Activated effector memory CD4-positive, alpha-beta T cell treated with Interleukin-2 at 50 U/mL for 16 hours (primary cell): ENCODE data around the gene MICOS13.
"Not testable (repeated sequence)": the region's sequence is repeated elsewhere in the genome, so short reads cannot be mapped to it uniquely, and the experiment has no call there.

Experiments
- DNase-seq: peaks from one replicate; pipeline ENCODE4 v3.0.0-alpha.2; 2020

The MICOS13 gene

DNA sequence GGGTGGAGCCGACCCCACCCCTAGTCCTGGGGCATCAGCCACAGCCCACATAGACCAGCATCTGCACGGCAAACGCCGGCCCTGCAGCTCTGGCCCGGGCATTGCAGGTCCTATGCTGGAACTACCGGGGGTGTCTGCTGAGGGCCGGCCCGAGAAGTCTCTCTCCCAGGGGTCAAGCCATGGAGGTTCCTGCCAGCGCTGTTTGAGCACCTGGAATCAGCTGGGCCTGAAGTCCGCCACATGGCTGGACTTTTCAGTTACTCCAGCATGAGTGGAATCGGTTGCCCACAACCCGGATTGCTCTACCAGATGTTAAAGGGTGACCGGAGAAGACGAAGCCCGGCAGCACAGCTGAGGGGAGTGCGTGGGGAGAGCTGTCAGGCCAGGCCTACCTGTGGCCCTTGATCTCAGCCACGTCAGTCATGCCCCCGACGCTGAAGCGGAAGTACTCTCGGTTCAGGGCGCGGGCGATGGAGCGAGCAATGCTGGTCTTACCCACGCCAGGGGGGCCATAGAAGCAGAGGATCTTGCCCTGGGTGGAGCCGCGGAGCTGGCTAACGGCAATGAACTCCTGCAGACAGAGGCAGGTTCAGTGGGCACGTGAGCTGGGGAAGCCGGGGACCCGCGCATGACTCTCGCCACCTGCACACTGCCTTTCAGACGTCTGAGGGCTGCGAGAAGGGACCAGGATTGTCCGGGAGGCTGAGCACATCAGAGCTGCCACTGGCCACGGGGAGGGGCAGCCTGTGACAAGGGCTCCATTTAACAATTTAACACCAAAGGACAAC is 18.5 kb upstream of the MICOS13 start:
- no peak for DNase-seq

DNA sequence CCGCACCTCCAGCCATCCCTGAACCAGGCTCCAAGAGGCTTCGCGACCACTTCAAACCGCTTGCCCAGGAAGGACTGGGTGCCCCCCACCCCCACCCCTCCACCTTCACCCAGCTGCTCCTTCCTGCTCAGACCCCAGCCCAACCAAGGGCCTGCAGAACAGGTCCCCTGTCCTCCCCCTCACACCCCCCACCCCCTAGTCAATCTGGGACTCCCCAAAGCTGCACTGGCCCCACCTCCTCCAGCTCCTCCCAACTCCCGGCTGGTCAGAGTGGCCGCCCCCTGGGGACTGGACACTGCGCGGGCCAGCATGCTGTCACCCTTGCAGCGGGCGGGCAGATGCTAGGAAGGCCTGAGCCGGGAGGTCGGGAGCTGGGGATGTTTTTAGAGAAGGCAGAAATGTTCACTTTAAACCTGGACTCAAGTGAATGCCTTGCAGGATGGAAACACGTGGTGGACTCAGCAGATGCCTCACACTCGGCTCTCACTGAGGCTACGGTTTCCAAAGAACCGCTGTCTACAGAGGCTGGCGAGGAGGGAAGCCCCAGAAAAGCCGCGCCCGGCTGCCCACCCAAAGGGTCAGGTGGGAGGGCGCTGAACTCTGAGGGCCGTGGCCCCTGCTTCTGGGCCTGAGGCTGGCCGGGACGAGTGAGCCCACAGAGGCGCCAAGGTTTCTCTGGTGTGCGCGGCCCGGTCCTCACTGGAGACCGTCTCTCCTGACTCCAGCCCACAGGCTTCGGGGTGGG is 17.7 kb upstream of the MICOS13 start:
- DNase-seq: no peak

DNA sequence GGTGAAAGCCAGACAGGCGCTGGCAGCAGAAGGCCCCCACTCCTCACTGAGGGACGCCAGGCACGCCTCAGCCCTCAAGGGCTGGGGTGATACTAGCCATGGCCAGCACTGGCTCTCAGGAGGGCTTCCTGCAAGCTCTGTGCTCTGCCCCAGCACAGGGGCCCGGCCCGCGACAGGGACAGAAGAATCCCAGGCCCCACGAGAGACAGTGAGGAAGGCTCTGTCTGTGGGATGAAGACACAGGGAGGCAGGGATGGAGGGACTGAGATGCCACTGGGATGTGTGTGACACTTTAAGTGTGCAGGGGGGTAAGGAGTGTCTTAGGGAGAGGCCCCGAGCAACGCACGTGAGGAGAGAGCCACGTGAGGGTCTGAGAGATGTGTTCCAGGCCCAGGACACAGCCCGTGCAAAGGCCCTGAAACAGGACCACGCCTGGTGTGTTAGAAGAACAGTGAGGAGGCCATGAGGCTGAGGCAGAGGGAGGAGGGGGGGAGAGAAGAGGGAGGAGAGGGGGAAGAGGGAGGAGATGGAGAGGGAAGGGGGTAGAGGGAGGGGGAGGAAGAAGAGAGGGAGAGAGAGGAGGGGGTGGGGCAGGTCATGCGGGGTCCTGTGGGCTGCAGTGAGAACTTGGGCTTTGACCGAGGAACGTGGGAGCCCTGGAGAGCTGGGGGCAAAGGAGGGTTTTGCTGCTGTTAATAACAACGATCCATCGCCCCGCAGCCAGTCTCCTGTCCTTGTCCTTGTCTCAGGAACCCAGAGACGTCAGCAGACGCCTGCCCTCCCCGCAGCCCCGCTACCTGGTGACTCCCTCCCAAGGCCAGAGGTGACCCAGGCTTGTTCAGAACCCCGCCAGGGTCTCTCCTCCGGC is 16.9 kb upstream of the MICOS13 start:
- no peak for DNase-seq

DNA sequence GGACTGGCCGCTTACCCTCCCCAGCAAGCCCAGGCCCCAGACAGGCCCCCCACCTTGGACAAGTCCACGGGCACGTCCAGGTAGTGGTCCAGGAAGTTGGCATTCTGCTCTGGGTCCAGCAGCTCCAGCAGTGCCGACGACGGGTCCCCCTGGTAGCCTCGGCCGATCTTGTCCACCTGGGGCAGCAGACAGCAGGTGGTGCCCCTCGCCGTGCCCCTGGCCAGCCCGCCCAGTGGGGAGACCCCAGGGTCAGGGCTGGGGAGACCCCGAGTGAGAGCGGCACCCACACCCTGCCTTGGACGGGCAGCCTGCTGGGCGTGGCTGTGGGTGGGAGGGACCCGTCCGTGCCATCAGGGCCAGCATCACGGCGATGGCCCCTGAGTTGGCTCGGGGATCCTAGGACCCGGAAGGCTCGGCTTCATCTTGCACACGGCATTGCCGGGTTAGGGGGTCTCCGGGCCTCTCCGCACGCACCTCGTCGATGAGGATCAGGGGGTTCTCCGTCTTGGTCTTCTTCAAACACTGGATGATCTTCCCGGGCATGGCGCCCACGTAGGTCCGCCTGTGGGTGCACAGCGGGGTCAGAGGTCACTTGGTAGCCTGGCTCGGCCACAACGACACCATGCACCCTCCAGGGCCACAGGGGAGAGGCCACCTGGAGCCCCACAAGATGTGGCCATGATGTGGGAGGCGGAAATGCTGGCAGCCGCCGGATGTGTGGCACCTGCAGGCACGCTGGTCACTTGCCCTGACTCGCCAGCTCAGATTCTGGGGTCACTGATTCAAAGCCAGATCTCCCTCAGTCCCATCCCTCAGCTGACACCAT is 16.1 kb upstream of the MICOS13 start:
- DNase-seq: no peak

DNA sequence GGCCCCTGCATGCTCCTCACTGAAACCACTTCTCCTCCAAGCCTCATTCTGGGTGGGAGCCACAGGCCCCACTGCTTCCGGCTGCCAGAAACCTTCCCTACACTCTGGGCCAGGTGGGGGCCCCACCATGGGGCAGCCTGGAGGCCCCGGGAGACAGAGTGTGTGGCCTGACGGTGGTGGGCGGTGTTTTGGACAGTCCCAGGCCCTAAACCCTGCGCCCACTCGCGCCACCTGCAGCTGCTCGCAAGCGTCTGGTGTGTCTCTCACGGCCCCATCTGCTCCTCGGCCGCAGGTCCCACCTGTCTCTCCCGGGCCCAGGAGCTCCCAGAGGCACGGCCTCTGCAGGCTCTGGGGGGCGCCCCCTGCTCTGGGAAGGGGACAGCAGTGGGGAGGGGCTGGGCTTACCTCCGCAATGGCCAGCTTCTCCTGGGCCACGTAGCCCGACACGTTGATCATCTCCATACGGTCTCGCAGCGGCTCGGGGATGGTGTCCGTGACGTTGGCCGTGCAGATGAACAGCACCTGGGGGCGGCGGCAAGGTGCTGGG is 15.4 kb upstream of the MICOS13 start:
- DNase-seq: no peak

DNA sequence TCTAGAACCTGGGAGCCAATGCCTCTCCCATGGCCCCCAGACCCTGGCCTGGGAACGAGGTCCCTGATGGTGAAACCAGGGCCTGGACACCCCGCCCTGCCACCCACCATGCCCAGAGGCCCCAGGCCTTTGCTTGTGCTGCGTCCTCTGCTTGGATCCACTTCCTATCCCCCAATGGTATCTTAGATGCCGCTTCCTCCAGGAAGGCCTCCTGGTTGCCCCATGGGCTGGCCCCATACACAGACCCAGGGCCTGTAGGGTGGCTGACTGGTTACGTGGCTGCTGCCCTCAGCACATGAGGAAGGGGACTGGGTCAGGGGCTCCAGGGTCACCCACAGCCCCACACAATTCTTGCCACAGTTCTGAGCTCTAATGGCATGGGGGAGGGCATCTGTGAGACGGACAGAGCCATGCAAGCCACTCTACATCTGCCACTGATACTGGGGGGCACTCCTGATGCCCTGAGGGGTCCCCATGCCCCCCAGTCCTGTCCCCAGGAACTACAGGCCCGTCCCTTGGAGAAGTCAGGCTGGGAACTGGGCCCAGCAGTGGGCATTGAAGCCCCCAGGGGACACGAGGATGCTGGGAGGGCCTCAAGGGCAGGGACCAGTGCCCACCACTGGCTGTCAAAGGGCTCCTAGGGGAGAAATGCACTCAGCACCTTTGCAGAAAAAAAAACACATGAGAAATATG is 14.8 kb upstream of the MICOS13 start:
- no peak for DNase-seq

DNA sequence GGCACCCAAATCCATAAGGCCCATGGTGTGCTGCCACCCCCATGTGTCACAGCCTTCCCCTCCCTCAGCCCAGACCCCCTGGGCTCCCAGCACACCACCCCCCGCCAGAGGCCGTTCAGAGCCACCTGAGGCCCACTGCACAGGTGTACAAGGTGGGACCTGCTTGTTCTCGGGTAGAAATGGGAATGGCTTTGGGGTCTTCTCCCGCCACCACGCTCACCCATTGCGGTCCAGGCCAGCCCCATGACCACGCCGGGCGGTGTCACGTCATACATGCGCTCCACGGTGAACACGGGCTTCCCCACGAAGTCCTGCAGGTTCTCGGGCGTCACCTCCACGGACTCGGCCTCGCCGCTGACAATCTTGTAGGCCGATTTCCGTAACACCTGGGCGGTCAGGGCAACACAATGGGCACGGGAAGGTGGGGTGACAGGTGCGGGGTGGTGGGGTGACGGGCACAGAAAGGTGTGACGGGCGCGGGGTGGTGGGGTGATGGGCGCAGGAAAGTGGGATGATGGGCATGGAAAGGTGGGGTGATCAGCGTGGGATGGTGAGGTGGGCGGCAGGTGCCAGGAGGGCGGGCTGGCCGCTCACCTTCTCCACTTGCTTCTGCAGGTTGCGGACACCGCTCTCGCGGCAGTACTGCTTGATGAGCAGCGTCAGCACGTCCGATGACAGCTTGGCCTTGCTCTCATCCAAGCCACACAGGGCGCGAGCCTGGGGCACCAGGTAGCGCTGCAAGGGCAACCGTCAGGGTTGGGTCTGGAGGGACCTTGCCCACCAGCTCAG is 14.0 kb upstream of the MICOS13 start:
- no peak for DNase-seq

DNA sequence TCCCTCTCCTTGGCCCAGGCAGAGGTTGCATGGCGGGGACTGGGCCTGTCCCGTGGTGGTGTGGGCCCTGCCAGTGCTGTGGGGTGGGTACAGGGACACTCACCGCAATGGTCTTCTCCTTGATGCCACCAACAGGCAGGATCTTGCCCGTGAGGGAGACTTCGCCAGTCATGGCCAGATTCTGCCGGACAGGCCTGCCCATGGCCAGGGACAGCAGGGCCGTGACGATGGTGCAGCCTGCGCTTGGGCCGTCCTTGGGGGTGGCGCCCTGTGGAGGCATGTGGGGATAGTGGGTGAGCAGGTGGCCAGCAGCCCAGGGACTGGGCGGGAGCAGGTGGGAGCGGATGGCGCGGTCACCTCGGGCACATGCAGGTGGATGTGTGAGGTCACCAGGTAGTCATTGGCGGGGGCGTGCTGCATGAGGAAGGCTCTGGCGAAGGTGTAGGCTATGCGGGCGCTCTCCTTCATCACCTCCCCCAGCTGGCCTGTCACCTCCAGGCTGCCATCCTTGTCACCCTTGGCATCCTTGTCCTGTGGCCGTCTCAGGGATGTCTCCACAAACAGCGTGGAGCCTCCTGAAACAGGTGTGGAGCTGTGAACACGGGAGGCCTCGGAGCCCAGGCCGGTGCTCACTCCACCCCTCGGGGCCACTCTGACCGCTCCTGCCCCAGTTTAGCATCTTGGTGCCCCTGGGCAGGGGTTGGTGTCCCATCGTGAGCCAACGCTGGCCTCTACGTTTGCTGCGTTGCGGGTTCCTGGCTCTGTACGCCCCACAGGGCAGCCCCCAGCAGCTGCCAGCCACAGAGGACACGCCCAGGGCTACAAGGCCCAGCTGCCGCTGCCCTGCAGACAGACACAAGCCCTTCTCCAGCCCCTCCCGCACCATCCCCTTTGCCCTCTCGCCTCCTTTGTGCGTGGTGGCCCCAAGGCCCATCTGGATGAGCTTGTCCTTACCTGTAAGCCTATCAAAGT is 13.2 kb upstream of the MICOS13 start:
- no peak for DNase-seq

DNA sequence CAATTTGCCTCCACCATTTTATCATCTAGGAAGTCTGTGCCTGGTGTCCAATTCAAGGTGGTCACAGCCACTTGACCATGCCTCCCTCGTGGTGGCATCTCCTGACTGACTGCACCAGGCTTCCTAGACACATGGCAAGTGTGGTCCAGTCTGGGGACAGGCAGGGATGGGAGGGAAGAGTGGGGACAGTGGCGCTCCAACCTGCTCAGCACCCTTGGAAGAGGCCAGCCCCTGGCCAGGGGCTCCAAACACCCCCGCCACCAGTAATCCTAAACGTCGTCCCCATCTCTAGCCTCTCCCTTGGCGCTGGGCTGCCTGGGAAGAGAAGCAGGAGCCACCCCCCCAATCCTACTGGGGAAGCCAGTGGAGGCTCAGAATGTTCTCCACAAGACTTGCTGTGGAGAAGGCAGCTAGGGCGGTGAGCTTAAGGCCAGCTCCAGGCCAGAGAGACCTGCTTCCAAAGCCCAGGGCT is 12.4 kb upstream of the MICOS13 start:
- no peak for DNase-seq

DNA sequence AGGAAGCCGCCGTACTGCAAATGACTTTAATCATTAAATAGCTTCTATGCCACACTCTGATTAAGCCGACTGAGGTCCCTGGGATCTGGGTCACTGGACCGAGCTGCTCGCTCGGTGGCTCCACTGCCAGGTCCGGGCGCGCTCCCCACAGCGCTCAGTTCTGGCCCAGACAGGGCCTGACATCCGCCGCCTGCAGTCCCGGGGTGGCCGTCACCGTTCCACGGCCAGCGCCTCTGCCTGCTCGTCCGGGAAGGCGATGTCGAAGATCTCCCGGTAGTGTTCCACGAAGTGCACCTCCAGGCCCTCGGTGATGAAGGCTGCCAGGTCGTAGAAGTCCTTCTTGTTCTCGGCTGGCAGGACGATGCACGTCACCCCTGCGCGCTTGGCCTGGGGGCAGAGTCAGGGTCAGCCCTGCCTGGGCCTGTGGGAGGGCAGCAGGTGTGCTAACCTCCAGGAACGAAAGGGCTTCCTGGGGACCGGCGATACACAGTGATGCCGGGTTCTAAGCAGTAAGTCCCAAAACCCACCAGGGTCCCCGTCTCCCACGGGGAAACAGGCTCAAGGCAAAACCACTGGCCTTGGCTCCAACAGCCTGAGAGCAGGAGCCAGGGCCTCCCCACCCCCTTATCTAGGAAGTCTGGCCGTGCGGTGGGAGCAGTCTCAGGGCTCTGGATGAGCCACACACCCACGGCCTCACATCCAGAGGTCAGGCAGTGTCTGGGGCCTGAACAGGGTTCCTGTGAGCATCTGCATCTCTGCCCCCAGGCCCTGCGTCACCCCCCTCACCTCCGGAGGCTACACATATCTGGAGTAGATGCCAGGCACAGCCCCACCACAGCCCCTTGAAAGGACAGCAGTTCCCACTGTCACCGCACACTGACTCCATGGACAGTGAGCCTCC is 11.8 kb upstream of the MICOS13 start:
- no peak for DNase-seq

DNA sequence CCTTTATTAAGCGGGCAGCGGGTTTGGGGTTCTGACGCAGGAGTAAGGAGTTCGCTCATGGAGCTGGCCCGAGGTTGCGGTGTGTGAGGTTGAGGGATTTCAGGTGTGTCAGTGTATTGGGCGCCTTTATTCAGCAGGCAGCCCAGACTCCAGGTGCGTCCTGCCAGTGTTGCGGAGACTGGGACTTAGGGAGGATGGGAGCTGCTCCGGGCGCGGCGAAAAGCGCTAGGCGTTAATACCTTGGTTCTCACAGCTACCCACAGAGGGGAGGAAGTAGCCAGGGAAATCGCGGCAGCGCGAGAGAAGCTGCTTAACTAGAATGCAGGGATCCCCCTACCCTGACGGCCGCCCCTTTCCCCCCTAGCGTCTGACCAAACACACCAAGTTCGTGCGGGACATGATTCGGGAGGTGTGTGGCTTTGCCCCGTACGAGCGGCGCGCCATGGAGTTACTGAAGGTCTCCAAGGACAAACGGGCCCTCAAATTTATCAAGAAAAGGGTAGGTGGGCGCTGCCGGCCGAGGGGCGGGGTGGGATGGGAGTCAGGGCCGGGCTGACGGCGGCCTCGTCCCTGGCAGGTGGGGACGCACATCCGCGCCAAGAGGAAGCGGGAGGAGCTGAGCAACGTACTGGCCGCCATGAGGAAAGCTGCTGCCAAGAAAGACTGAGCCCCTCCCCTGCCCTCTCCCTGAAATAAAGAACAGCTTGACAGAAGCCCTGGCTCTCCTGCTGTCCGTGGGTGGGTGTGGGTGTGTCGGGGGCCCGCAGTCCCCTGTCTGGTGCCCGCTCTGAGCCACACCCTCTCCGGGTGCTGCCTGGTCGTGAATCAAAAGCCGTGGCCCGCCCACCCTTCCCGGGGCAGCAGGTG is 10.9 kb upstream of the MICOS13 start:
- DNase-seq: peak; percentile 28

DNA sequence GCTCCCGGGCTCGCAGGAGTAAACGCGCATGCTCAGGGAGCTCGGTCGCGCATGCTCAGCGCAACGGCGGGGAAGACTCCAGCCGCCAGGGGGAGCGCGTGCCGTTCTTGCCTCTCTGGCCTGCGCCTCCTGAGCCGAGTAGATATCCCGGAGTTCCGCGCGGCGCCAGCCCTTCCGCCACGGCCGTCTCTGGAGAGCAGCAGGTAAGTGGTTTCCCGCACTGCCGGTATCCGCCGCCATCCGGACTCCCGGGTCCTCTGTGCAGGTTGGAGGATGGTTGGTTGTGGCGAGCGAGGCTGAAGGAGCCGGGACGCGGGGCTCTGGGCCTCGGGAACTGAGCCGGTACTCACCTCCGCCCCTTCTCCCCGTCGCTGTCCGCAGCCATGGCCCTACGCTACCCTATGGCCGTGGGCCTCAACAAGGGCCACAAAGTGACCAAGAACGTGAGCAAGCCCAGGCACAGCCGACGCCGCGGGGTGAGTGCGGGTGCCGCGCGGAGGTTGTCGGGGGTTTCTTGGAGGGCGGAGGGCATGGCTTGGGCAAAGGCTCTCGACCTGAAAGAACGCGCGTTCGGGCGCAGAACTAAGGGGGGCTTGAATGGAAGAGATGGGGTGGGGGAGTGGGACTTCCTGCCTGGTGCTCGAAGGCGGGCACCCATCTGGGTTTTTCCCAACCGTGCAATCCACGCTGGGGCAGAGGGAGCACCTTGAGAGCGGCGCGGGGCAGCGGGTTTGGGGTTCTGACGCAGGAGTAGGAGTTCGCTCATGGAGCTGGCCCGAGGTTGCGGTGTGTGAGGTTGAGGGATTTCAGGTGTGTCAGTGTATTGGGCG is 10.0 kb upstream of the MICOS13 start, which contains the start of gene RPL36:
RPL36 (plus strand) TSS at position 171 of the 830 bp plus-strand sequence; CDS start at position 384, 213 bp downstream.
- peak; percentile 99 for DNase-seq

DNA sequence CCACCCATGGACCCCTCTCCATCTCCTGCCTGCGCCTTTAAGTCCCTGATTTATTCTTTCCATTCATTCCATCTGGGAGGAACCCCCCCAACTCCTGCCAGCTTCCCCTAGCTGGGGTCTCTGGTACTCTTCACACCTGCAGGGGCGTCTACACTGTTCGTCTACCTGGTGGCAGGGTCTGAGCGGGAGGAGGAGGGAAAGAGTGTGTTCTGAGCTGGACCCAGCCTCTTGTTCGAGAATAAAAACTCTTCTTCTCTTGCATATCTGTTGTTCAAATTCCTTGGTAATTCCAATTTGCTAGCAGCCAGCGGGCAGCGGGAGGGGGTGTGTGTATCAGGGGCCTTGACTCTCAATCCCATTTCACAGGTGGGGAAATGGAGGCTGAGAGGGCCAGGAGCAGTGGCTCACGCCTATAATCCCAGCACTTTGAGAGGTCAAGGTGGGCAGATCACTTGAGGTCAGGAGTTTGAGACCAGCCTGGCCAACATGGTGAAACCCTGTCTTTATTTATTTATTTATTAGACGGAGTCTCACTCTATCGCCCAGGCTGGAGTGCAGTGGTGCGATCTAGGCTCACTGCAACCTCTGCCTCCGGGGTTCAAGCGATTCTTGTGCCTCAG is 8.1 kb upstream of the MICOS13 start:
- DNase-seq: not testable (repeated sequence)

DNA sequence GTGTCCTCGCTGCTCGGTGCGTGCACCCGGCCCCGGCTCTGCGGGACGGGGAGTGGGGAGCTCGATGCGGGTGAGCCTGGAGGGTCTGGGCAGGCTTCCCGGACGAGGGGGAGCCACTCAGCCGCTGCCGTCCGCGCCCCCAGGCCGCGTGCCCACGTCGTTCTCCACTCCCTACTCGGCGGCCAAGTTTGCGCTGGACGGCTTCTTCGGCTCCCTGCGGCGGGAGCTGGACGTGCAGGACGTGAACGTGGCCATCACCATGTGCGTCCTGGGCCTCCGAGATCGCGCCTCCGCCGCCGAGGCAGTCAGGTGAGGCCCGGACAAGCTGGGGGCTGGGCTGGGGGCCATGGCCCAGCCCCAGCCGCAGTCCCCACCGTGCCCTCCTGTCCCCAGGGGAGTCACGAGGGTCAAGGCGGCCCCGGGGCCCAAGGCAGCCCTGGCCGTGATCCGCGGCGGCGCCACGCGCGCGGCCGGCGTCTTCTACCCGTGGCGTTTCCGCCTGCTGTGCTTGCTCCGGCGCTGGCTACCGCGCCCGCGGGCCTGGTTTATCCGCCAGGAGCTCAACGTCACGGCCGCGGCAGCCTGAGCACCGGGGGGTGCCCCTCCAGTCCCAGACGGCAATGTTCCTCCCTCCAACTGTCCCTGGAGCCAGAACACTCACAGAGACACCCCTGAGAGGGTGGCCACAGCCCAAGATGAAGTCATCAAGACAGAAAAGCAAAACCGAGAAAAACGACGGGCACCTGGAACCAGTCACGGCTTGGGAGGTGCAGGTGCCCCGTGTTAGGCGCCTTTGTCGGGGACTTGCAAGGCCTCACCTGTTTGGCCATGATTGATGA is 7.3 kb upstream of the MICOS13 start:
- no peak for DNase-seq
